Esophagus squamous epithelium (tissue), 5 donors: ENCODE results near the gene UBE2L5. TPM values are rescaled to one million over a fixed set of nuclear protein-coding genes. Genes with fewer than 3 reads are reported as not detected.
A peak's percentile ranks its signal among the peaks of the same experiment; 100 is the strongest.

Experiments
- DNase-seq: peaks from one replicate; lab custom pipeline; 2025; lab: John Stamatoyannopoulos, UW
- H3K27ac ChIP-seq, 4 donors: fragments of 200-600 bp; sonication (generic); one replicate each; pipeline ENCODE4 v1.5.1; 2016 to 2019; ENCODE audit warnings: mild to moderate bottlenecking in 1 of 4
- H3K27me3 ChIP-seq, 4 donors: fragments of 200-600 bp; sonication (generic); 1 replicate in 3 of 4; 2 replicates in 1 of 4; pipeline versions ENCODE4 v1.5.1 to v1.6.0; 2017 to 2021; ENCODE audit warnings: antibody characterized with exemption in 1 of 4
- H3K36me3 ChIP-seq, 3 donors: fragments of 200-600 bp; sonication (generic); one replicate each; pipeline ENCODE4 v1.5.1; 2016 to 2019
- H3K4me1 ChIP-seq, 3 donors: fragments of 200-600 bp; sonication (generic); one replicate each; pipeline ENCODE4 v1.5.1; 2017 to 2019
- H3K4me3 ChIP-seq, 4 donors: fragments of 200-600 bp; sonication (generic); 1 replicate in 3 of 4; 2 replicates in 1 of 4; pipeline ENCODE4 v1.5.1; 2016 to 2019; ENCODE audit warnings: mild to moderate bottlenecking in 2 of 4, moderate library complexity in 1 of 4
- H3K9me3 ChIP-seq, 3 donors: fragments of 200-600 bp; sonication (generic); one replicate each; pipeline ENCODE4 v1.5.1; 2016 to 2019
- POLR2A ChIP-seq, 4 donors: fragments of 450-650 bp; IDR thresholded peaks; one replicate each; pipeline ENCODE4 v1.6.1; 2017; ENCODE audit warnings: antibody characterized with exemption in 4 of 4, mild to moderate bottlenecking in 4 of 4, moderate library complexity in 3 of 4
- WGBS, 2 donors: methylation state at CpG; one replicate each; pipeline ENCODE4 v1.1.5; 2018; 5-methylcytosine and 5-hydroxymethylcytosine counted together
- intact Hi-C: fragments of 100-400 bp; cut with DNase I; formaldehyde crosslinking; loops from one replicate; pipeline ENCODE4 v1.15.0; 2022
- total RNA-seq, 4 donors: library from RNA; depleted of rRNA; stranded (reverse); fragments of >200 nt; gene quantifications; one replicate each; pipeline ENCODE4 v1.1.0, GENCODE V29; 2016
- TF ChIP-seq, protein P1 (sequence below), 6 experiments: fragments of 450-650 bp in 4 of 6; fragments of 200-600 bp in 2 of 6; sonication (generic) in 2 of 6; IDR thresholded peaks; one replicate each; pipeline ENCODE4 v1.5.1; 2016 to 2019; ENCODE audit warnings: antibody characterized with exemption in 6 of 6, mild to moderate bottlenecking in 4 of 6, moderate library complexity in 4 of 6
- donor health status: DM: yes; HTN: yes; CAD: no.

The UBE2L5 gene
- total RNA-seq, 4 donors from 2014 or later, result 0.19 TPM; not detected in 3

DNA sequence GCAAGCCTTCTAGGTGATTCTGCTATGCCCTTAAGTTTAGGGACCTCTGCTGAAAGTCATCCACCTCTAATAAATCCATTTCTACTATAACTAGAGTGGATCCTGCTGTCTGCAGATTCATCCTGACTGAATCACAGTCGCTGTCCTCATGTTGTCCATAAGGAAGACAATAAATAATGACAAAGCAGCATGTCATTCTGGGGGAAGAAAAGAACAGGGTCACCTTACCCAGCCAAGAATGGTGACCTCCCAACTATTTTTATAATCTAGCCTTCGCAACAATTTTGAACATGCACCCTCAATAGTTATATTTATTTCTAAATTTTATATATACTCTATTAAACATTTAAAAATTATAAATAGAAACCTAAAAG lies 45.0 kb upstream of the UBE2L5 start:
- Histone ChIP-seq H3K4me1 (peaks cover 4 to 21% (median 9%) of the 10 kb centered on the region in 3 donors), H3K27ac (peak overlapping the region in 3 of 4 donors; percentile 38 to 61 (median 56)), H3K36me3 (no peaks in the 10 kb centered on the region), H3K27me3 (no peaks in the 10 kb centered on the region), H3K9me3 (no peaks in the 10 kb centered on the region), H3K4me3 (no peak overlapping the region)
- intact Hi-C loops, result no loop called here
- 75 to 88% methylated on average over 2 of the region's 2 CpGs for WGBS, 2 donors
- DNase-seq, result no peak
- no peak for TF ChIP-seq POLR2A (IDR thresholded peaks at IDR 0.05)

DNA sequence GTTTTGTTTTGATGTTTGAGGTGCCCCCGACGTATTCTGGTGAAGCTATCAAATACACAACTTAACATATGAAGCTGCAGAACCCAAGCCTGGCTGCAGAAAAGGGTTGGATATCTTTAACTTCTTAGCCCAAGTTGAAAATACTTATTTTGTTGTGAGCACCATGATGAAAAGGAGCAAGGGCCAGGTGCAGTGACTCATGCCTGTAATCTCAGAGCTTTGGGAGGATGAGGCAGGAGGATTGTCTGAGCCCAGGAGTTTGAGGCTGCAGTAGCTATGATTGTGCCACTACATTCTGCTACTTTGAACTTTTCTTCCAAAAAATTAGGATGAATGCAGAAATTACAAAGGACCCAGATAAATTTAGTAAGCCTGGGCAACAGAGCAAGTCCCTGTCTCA lies 44.1 kb upstream of the UBE2L5 start:
- intact Hi-C loops, result no loop called here
- H3K9me3 ChIP-seq, result no peaks in the 10 kb centered on the region
- no peak overlapping the region for H3K27ac ChIP-seq
- no peaks in the 10 kb centered on the region for H3K36me3 ChIP-seq
- H3K4me1 ChIP-seq, result peaks cover 0 to 24% (median 11%) of the 10 kb centered on the region in 3 donors
- WGBS, 2 donors, result 91 to 95% methylated on average over 2 of the region's 2 CpGs
- DNase-seq, result no peak
- H3K27me3 ChIP-seq, result no peaks in the 10 kb centered on the region
- TF ChIP-seq, protein P1, sequence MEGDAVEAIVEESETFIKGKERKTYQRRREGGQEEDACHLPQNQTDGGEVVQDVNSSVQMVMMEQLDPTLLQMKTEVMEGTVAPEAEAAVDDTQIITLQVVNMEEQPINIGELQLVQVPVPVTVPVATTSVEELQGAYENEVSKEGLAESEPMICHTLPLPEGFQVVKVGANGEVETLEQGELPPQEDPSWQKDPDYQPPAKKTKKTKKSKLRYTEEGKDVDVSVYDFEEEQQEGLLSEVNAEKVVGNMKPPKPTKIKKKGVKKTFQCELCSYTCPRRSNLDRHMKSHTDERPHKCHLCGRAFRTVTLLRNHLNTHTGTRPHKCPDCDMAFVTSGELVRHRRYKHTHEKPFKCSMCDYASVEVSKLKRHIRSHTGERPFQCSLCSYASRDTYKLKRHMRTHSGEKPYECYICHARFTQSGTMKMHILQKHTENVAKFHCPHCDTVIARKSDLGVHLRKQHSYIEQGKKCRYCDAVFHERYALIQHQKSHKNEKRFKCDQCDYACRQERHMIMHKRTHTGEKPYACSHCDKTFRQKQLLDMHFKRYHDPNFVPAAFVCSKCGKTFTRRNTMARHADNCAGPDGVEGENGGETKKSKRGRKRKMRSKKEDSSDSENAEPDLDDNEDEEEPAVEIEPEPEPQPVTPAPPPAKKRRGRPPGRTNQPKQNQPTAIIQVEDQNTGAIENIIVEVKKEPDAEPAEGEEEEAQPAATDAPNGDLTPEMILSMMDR (IDR thresholded peaks at IDR 0.05), result no peak
- no peak for TF ChIP-seq POLR2A (IDR thresholded peaks at IDR 0.05)
- no peak overlapping the region for H3K4me3 ChIP-seq

GRCh38 chr13:30381049-30381448 lies 41.2 kb upstream of the UBE2L5 start:
- no peaks in the 10 kb centered on the region for H3K36me3 ChIP-seq
- H3K4me1 ChIP-seq, result peaks cover 0 to 23% (median 11%) of the 10 kb centered on the region in 3 donors
- H3K4me3 ChIP-seq, result no peak overlapping the region
- TF ChIP-seq, protein P1 (IDR thresholded peaks at IDR 0.05), result no peak
- no peak for TF ChIP-seq POLR2A (IDR thresholded peaks at IDR 0.05)
- intact Hi-C loops, result no loop called here
- WGBS, 2 donors, result 88 to 94% methylated on average over 2 of the region's 2 CpGs
- H3K9me3 ChIP-seq, result no peaks in the 10 kb centered on the region
- H3K27ac ChIP-seq, result no peak overlapping the region
- H3K27me3 ChIP-seq, result no peaks in the 10 kb centered on the region
- DNase-seq, result no peak

- H3K36me3 ChIP-seq, result no peaks in the 10 kb centered on the region
- no peak overlapping the region for H3K4me3 ChIP-seq
- 36 to 48% methylated on average over 2 to 4 of the region's 6 CpGs for WGBS, 2 donors
- no peaks in the 10 kb centered on the region for H3K27me3 ChIP-seq
- no peak for DNase-seq
- H3K4me1 ChIP-seq, result peaks cover 0 to 15% (median 2%) of the 10 kb centered on the region in 3 donors
- H3K9me3 ChIP-seq, result no peaks in the 10 kb centered on the region
- no peak overlapping the region for H3K27ac ChIP-seq
- intact Hi-C loops, result no loop called here
- TF ChIP-seq, protein P1 (IDR thresholded peaks at IDR 0.05), result no peak
- no peak for TF ChIP-seq POLR2A (IDR thresholded peaks at IDR 0.05)
Measured at GRCh38 chr13:30382836-30383525, 39.3 kb upstream of the UBE2L5 start.

DNA sequence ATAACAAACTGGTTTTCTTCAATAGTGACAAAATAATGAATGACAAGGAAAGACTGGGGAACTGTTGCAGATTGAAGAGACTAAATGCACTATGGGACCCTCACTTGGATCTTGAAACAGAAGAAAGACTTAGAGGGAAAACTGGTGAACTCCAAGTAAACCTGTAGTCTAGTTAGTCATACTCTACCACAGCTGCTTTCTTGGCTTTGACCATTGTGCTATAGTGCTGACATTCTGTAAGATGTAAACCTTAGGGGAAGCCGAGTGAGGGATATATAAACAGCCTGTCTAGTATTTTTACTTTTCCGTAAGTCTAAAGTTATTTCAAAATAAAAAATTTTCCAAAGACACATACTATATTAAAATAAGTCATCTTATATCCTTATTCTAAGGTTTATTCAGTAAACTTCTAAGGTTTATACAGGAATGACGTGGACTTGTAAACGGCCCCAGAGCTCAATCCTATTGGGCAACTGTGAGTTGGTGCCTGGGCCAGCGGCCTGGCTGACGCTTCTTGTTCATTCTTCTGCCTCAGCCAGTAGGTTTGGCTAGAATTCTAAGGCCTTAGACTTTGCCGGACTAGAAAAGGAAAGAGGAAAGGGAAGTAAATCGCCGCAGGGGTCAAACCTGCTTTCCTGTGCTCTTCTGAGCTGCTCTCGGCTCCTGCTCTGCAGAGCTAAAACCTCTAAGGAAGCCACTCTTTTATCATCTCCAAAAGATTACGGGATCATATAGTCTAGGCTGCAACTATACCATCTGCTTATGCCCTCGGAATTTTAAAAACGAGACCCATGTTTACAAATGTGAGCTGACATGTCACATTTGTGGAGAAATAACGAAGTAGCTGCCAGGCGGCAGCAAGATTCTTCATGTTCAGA lies 33.6 kb upstream of the UBE2L5 start:
- peak overlapping the region; percentile 78 to 89 (median 82) for H3K27ac ChIP-seq
- no peaks in the 10 kb centered on the region for H3K27me3 ChIP-seq
- H3K9me3 ChIP-seq, result no peaks in the 10 kb centered on the region
- peak; percentile 5 for DNase-seq
- H3K4me1 ChIP-seq, result peaks cover 9 to 29% (median 14%) of the 10 kb centered on the region in 3 donors
- peak overlapping the region; percentile 7 to 51 (median 16) for H3K4me3 ChIP-seq
- TF ChIP-seq POLR2A (IDR thresholded peaks at IDR 0.05), result no peak
- TF ChIP-seq, protein P1 (IDR thresholded peaks at IDR 0.05), result no peak
- WGBS, 2 donors, result 11 to 26% methylated on average over 14 to 15 of the region's 15 CpGs
- no peaks in the 10 kb centered on the region for H3K36me3 ChIP-seq
- intact Hi-C loops, result no loop called here
